GM08714 (cell line): ENCODE results near the gene TMEM252.

Source experiments
- H3K4me3 ChIP-seq: fragments of 200-500 bp; sonication (Bioruptor generic); 2 replicates; pipeline ENCODE4 v1.5.1; 2014; ENCODE audit warnings: mild to moderate bottlenecking, low read length, inconsistent platforms
- ZNF274 ChIP-seq: IDR thresholded peaks from 2 replicates; pipeline ENCODE4 v1.6.1; 2012; ENCODE audit warnings: mild to moderate bottlenecking, low read depth, low read length

The TMEM252 gene

DNA sequence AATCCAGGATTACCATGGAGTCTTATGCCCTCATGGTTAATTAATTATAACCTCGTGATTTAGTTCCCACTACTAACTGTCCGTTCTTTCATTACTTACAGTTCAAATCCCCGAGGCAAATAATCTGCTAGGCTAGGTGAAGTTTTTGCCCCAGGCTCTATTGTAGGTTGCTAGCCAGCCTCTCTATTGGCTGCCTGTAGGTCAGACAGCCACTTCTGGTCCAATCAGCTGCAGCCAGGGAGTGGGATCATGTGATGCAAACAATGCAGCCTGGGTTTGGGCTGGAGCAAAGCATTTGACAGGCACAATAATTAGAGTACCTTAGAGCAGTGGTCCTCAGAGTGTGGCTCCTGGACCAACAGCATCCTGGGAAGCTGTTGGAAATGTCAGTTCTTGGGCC is 17.7 kb downstream of the TMEM252 start:
- no peak overlapping the region for H3K4me3 ChIP-seq
- no peak for TF ChIP-seq ZNF274

DNA sequence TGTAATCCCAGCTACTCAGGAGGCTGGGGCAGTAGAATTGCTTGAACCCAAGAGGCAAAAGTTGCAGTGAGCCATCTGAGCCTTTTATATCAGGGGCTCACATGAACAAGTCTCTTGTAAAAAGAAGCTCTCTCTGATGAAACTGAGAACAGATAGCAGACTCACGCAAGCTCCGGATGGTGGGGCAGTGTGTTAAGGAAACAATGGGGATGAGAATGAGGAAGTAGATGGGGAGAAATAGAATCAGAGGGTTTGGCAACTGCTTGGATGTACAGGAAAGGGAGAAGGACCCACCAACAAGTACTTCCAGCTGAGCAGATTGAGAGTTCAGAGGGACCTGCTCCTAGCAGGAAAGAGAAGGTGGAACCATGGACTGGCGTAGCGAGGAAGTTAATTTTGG is 18.6 kb downstream of the TMEM252 start:
- TF ChIP-seq ZNF274 = no peak
- no peak overlapping the region for H3K4me3 ChIP-seq

DNA sequence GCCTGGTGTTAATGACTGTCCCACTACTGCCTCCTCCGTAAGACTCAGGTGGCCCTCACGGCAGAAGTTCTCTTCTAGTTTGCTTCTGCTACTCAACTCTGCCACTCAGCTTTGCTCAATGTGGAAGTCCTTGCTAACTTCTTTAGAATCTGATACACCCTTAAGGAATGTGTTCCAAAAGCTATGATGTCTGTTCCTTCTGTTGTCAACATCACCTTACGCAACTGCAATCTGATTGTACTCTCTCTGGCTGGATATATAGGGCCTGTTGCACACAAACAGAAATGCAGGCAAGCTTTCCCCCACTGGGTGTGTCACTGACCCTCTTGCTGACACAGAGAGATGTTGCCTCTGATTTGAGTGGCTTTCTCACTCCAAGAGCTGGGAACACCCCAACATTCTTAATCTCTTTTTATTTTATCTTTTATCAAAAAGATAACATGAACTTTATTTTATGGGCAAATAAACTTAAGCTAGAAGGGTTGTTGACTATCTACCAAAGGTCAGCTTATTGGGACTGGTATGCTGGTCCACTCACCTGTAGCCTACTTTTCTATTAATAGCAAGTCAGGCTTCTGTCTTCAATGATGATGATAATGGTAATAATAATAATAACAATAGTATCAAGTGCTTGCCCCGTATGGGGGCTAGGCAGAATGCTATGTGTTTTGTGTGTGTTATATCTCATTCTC is 25.2 kb downstream of the TMEM252 start:
- no peak overlapping the region for H3K4me3 ChIP-seq
- TF ChIP-seq ZNF274 = no peak

DNA sequence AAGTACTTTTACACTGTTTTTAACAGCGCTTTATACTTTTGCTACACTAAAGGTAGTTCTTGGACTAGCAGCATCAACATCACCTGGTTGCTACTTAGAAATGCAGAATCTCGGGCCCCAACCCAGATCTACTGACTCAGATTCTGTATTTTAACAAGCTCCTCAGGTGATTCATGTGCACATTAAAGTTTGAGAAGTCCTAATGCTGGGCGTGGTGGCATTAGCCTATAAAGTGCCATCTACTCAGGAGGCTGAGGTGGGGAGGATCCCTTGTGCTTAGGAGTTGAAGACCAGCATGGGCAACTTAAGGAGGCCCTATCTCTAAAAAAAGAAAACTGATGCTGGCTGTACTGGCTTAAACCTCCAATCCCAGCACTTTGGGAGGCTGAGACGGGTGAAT is 26.7 kb downstream of the TMEM252 start:
- no peak for TF ChIP-seq ZNF274
- H3K4me3 ChIP-seq = no peak overlapping the region

DNA sequence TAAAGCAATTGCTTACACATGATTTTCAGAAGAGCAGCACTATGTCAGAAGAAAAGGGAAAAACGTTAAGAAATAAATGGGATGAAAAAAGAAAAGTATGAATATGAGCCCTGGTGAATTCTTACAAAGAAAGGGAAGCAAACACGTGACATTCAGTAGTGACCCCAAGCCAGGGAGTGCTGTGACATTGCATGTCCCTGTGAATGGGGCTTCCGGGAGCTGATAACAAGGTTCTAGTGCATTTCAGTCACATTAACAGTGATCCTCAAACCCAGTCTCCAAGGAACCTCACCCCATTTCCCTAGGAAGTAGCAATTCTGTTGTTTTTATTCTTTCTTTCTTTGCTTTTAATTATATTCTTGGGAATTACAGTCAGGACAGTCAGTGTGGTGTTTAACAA is 27.3 kb downstream of the TMEM252 start:
- no peak overlapping the region for H3K4me3 ChIP-seq
- no peak for TF ChIP-seq ZNF274

DNA sequence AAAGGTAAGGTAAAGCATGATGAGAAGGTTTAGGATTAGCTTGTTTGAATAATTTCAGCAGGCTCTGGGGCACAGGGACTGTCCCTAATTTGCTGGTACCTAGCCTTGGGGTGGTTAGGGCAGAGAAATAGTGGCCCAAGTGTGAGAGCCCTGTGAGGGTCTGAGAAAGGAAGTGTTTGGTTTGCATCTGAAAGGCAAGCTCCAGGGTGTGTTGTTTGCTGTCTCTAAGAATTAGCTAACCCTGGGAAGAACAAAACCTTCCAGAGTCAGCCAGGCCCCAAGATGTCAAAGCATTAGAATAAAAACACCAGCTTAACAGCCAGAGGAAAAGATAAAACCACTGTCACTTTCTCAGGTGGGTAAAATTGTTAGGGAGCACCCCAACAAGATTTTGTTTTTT is 31.0 kb downstream of the TMEM252 start:
- H3K4me3 ChIP-seq = no peak overlapping the region
- TF ChIP-seq ZNF274 = no peak

DNA sequence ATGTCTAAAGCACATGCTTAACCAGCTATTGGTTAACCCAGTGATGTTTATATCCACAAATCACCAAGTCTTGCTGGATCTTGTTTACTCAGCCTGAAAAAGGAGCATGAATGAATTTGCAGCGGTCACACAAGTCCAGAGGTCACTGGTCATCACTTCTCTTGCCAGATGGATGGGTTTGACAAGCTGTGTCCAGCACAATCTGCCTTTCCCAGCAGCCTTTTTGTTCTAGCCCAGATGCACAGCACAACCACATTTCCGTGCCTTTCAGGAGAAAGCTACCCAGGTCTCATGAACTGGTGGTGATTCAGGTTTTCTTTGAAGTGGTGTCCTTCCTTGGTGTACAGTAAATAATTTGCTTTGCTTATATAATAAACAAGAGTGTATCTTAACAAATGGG is 32.1 kb downstream of the TMEM252 start:
- TF ChIP-seq ZNF274 = no peak
- no peak overlapping the region for H3K4me3 ChIP-seq

DNA sequence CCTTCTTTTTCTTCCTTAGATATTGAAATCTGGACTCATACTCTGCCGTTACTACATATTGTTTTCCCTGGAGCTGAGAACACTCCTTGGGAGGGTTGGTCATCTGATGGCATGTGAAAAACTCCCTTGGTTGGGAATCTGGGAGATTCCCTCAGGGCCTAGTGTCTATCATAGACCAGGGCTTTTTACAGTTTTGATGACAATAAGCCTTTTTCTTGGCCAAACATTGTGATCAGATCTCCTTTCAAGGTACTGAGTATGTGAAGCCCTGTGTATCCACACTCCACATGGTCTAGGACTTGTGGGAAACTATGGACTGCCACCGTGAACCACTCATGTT is 32.9 kb downstream of the TMEM252 start:
- no peak for TF ChIP-seq ZNF274
- no peak overlapping the region for H3K4me3 ChIP-seq

DNA sequence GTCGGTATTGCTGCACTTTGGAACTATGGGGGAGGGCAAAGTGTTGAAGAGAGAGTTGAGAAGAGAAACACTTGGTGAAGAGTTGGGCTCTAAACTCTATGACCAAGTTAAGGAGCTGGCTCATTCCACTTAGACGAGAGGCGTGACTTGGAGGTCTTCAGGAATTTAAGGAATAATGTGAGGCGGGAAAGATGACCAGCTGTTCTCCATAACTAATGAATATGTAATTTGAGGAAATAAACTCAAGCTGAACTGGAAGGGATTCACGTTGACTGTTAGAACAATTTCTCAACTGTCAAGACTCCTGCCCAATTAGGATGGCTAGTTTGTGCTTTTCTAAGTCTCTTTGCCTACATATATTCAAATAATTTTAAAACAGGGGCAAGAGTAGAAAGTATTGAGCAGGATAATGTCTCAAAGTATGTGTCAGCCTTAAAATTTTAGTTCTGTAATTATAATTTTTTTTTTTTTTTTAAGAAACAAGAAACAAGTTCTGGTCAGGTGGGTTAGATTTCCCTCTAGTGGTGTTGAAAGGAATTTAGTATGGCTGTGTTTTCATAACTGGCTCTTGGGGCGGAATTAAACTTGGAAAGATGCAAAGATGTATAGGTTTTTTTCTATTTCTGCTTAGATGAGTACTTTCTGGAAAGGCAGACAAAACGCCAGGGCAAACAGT is 33.4 kb downstream of the TMEM252 start:
- TF ChIP-seq ZNF274 = no peak

DNA sequence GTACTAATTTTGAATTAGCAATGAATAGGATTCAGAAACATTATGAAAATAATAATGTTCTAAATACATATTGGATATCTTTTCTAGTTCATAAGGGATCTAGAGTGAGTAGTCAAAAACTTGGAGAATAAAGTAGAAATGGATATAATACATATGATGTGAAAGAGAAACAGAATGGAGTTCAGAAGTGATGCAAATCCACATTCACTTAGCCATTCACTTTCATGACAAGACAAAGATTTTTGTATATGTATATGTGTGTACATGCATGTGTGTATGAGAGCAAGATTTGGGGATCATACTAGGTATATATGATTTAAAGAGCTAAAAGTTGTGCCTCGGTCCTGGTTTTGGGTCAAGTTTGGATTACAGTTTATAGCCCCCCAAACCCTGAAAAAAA is 34.1 kb downstream of the TMEM252 start:
- no peak for TF ChIP-seq ZNF274
- no peak overlapping the region for H3K4me3 ChIP-seq

More for the DNA sequence above, 33.4 kb downstream of the TMEM252 start:
- H3K4me3 ChIP-seq = no peak overlapping the region

DNA sequence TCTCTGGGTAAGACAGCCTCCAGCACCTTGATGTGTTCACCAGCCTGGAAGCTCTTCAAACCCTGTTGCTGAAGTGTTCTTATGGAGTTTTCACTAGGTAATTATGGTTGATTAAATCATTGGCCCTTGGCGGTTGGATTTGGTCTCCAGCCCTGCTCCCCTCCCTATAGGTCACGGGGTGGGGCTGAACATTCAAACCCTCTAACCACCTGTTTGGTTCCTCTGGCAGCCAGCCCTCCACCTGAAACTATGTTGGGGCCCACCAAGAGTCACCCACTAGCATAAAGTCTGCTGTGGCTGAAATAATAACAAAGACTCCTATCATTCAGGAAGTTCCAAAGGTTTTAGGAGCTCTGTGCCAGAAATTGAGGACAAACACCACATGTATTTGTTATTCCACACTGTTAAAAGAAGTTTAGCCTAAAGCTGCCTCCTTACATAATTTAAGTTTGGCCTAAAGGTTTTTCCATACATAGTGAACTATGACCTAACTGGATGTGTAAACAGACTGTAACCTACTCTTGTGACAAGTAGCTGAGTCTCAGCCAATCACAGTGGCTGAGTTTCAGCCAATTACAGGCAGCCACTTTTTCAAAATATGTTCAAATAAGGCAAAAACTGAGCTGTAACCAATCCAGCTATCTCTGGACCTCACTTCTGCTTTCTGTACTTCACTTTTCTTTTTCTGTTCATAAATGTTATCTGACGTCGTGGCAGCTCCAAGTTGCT is 34.8 kb downstream of the TMEM252 start:
- no peak overlapping the region for H3K4me3 ChIP-seq
- no peak for TF ChIP-seq ZNF274

DNA sequence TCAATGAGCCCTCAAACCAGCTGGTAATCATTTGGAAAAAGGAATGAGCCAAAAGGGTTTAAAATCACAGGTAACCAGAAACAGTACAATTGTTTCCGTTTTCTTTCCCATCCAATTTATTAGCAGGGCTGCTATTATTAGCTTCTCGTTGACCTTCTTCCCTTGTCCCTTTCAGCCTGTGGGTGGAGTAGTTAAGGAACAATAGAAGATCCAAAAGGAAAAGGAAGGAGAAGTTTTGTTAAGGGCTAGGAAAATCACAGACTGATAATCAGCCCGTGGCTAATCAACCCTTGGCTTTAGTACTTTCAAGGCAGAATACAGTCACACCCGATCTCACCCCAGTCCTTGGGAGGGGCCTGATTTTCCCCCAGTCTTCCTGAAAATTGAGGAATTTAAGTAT is 38.4 kb downstream of the TMEM252 start:
- H3K4me3 ChIP-seq = no peak overlapping the region
- TF ChIP-seq ZNF274 = no peak

DNA sequence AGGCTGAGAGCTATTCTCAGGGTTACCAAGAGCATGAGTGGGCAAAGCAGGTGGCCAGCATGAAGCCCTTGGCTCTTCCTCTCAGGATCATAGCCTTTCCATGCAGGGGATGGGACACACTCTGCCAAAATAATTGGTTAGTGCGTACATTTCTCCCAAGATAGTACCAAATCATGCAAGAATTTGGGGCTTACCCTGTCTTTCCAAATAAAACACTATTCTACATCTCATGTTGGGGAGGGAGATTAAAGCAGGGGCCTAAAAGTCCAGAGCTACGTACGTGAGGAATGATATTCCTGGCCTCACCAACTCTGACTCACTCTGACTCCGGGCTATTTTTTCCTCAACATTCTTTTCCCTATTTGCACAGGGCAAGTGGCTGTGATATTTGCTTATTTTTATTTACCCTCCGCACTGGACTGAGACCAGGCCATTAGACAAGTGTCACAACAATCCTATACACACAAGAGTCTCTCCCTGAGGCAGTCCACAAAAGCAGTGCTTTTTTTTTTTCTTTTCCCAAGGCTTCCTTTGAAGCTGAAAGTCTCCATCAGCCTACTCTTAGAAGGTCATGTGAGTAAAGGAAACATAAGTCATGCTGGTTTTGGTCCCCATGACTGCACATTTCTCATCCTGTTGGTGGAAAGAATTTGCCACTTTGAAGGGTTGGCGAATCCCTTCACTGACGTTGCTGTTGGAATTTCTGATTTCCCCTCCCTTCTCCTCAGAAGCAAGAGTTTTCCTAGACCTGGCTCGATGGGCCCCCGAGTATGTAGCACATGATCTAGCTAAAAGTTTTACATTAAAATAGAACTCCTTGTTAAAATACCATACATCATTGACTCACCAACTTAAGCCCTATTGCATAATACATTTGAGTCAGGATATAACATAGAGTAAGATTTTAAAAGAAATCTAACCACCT is 40.0 kb downstream of the TMEM252 start:
- TF ChIP-seq ZNF274 = no peak
- H3K4me3 ChIP-seq = no peak overlapping the region

DNA sequence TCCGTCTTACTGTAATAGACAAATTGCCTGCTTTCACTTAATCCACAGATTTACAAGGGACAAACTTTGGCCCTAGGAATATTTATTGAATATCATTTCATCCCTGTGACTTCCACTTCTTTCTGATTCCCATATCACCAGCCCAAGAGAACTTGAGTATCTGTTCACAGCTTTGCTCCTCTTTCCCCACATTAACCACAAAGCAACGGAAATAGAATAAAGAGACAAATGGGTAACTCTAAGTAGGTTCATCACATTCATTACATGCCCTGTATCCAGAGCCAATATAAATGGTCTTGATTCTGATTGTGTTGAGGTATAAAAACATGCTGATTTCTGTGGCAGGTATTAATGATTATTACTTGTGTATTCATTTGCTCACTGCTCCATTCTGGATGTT is 41.9 kb downstream of the TMEM252 start:
- TF ChIP-seq ZNF274 = no peak
- H3K4me3 ChIP-seq = no peak overlapping the region
